Adrenal gland (tissue), 12 donors: Measurements from ENCODE around the gene PARP12. TPM values are rescaled to one million over a fixed set of nuclear protein-coding genes. Genes with fewer than 3 reads are reported as not detected.

Experiments
- DNase-seq, 7 donors: peaks; one replicate each; pipeline ENCODE4 v3.0.0-alpha.2; 2019 to 2020
- H3K27ac ChIP-seq, 5 donors: fragments of 200-600 bp; sonication (generic) in 4 of 5; 1 replicate in 3 of 5; 2 replicates in 2 of 5; pipeline versions ENCODE4 v1.5.1 to v1.8.0; 2016 to 2020; ENCODE audit warnings: mild to moderate bottlenecking in 1 of 5
- H3K27me3 ChIP-seq: fragments of 200-600 bp; 2 replicates; pipeline ENCODE4 v1.8.0; 2021
- H3K36me3 ChIP-seq, 2 donors: fragments of 200-600 bp; replicated peaks in 1 of 2; 1 replicate in 1 of 2; 2 replicates in 1 of 2; pipeline versions ENCODE4 v1.5.1 to v1.8.0; 2018 to 2022
- H3K4me1 ChIP-seq, 2 donors: fragments of 200-600 bp; replicated peaks in 1 of 2; 1 replicate in 1 of 2; 2 replicates in 1 of 2; pipeline versions ENCODE4 v1.5.1 to v1.8.0; 2018 to 2021
- H3K4me3 ChIP-seq, 4 donors: fragments of 200-600 bp; sonication (generic) in 3 of 4; one replicate each; pipeline ENCODE4 v1.5.1; 2016 to 2018
- H3K9me3 ChIP-seq, 3 donors: fragments of 200-600 bp; sonication (generic) in 1 of 3; replicated peaks in 1 of 3; 1 replicate in 2 of 3; 2 replicates in 1 of 3; pipeline versions ENCODE4 v1.5.1 to v1.8.0; 2016 to 2021
- POLR2A ChIP-seq, 2 donors: fragments of 450-650 bp; IDR thresholded peaks; one replicate each; pipeline ENCODE4 v1.6.1; 2017; ENCODE audit warnings: antibody characterized with exemption in 2 of 2, mild to moderate bottlenecking in 2 of 2, moderate library complexity in 1 of 2
- WGBS, 4 donors: extraction: QIAGEN DNeasy Blood & Tissue Kit in 2 of 4; methylation state at CpG; one replicate each; pipeline versions ENCODE4 v1.1.5 to v1.1.7; 2013 to 2017; 5-methylcytosine and 5-hydroxymethylcytosine counted together
- intact Hi-C, 2 donors: fragments of 100-400 bp; cut with DNase I; formaldehyde crosslinking; loops; one replicate each; pipeline versions ENCODE4 v1.14.1 to v1.15.0; 2022 to 2023
- polyA plus RNA-seq, 3 donors: library from polyadenylated mRNA; stranded (reverse); fragments of 200-250 nt in 2 of 3; fragments of 350-450 nt in 1 of 3; fragmentation: Illumina TruSeq in 1 of 3; extraction: RNeasy Lipid Tissue Mini Kit (QIAGEN cat#74804) in 1 of 3; gene quantifications; one replicate each; pipeline ENCODE4 v1.2.3, GENCODE V29; 2013 to 2014
- total RNA-seq, 9 donors: library from RNA; depleted of rRNA in 4 of 9; stranded (reverse); fragments of >200 nt in 4 of 9; fragments of 120-200 nt in 1 of 9; fragmentation: NEBNext Ultra II Directional in 1 of 9; extraction: Animal tissue kit (Norgen Biotek cat#: 25700) in 1 of 9; gene quantifications; one replicate each; pipeline versions ENCODE4 v1.1.0 to v1.2.4, GENCODE V29; 2013 to 2023
- TF ChIP-seq, protein P1 (sequence below), 6 experiments: fragments of 450-650 bp in 4 of 6; fragments of 200-600 bp in 2 of 6; sonication (generic) in 1 of 6; IDR thresholded peaks; 1 replicate in 5 of 6; 2 replicates in 1 of 6; pipeline versions ENCODE4 v1.5.1 to v1.8.0; 2016 to 2021; ENCODE audit warnings: antibody characterized with exemption in 6 of 6, mild to moderate bottlenecking in 2 of 6, moderate library complexity in 1 of 6
- donor health status: healthy with polysubstance abuse.
- donor health status: Bipolar disorder and iron deficiency.
- donor health status: DM: yes; HTN: yes; CAD: no.
- donor health status: DM: no; HTN: no; CAD: no.
- donor health status: DM: no; HTN: no; CAD: no.
- donor health status: DM: yes; HTN: yes; CAD: no.

PARP12 gene
- total and polyA plus RNA-seq, 12 donors: 11.5 to 49.4 (median 24.1) TPM

- H3K4me3 ChIP-seq: no peak overlapping the region
- H3K9me3 ChIP-seq: no peaks in the 10 kb centered on the region
- peaks cover 0 to 13% of the 10 kb centered on the region in 2 donors for H3K4me1 ChIP-seq
- peaks cover 0 to 7% of the 10 kb centered on the region in 2 donors for H3K36me3 ChIP-seq
- WGBS, 4 donors: 87 to 93% (median 90%) methylated on average over 10 of the region's 10 CpGs
- peak in 1 of 7 donors; percentile 20 for DNase-seq
- TF ChIP-seq, protein P1, sequence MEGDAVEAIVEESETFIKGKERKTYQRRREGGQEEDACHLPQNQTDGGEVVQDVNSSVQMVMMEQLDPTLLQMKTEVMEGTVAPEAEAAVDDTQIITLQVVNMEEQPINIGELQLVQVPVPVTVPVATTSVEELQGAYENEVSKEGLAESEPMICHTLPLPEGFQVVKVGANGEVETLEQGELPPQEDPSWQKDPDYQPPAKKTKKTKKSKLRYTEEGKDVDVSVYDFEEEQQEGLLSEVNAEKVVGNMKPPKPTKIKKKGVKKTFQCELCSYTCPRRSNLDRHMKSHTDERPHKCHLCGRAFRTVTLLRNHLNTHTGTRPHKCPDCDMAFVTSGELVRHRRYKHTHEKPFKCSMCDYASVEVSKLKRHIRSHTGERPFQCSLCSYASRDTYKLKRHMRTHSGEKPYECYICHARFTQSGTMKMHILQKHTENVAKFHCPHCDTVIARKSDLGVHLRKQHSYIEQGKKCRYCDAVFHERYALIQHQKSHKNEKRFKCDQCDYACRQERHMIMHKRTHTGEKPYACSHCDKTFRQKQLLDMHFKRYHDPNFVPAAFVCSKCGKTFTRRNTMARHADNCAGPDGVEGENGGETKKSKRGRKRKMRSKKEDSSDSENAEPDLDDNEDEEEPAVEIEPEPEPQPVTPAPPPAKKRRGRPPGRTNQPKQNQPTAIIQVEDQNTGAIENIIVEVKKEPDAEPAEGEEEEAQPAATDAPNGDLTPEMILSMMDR (IDR thresholded peaks at IDR 0.05): no peak
- TF ChIP-seq POLR2A (IDR thresholded peaks at IDR 0.05): no peak
- intact Hi-C loops: no loop called here
- no peaks in the 10 kb centered on the region for H3K27me3 ChIP-seq
- H3K27ac ChIP-seq: no peak overlapping the region
Observed at GRCh38 chr7:140042386-140042670, 20.4 kb downstream of the PARP12 start.

DNA sequence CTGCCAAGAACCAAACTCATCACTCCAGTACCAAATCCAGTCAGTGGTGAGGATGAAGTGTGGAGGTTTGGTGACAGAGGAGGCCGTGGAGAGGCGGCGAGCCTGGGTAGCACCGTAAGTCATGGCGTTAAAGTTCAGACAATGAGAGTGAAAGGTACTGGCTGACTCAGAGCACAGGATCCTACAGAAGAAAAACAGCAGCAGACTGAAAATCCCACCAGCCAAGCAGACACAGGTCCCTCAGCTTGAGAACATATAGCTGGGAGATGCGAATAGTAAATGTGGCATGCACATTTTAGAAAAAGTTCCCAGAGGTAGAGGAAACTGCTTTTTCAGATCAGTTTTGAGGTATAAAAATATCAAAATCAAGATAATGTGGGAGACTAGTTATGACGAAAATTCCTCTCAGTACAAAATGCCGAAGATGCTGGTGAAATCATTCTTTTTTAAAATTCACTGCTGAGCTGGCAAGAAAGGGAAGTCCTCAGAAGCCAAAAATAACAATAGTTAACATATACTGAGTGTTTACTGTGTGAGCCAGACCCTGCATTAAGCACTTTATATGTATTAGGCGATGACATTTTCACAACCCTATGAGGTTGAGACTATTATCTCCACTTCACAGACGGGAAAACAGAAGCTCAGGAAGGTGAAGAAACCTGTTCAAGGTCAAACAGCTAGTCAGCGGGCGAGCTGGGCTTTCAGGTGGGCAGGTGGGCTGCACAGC lies 20.9 kb downstream of the PARP12 start:
- H3K27ac ChIP-seq: no peak overlapping the region
- no peaks in the 10 kb centered on the region for H3K9me3 ChIP-seq
- peak in 1 of 7 donors; percentile 23 for DNase-seq
- peaks cover 0 to 12% of the 10 kb centered on the region in 2 donors for H3K36me3 ChIP-seq
- intact Hi-C loops: no loop called here
- 87 to 95% (median 90%) methylated on average over 12 of the region's 12 CpGs for WGBS, 4 donors
- TF ChIP-seq POLR2A (IDR thresholded peaks at IDR 0.05): no peak
- TF ChIP-seq, protein P1 (IDR thresholded peaks at IDR 0.05): no peak
- no peaks in the 10 kb centered on the region for H3K27me3 ChIP-seq
- H3K4me3 ChIP-seq: no peak overlapping the region
- peaks cover 0 to 13% of the 10 kb centered on the region in 2 donors for H3K4me1 ChIP-seq

- Histone ChIP-seq H3K9me3 (no peaks in the 10 kb centered on the region), H3K4me3 (no peak overlapping the region), H3K36me3 (peaks cover 0 to 12% of the 10 kb centered on the region in 2 donors), H3K27me3 (no peaks in the 10 kb centered on the region), H3K4me1 (peaks cover 5 to 8% of the 10 kb centered on the region in 2 donors), H3K27ac (no peak overlapping the region)
- intact Hi-C loops: no loop called here
- TF ChIP-seq POLR2A (IDR thresholded peaks at IDR 0.05): no peak
- TF ChIP-seq, protein P1 (IDR thresholded peaks at IDR 0.05): no peak
- peak in 1 of 7 donors; percentile 28 for DNase-seq
- WGBS, 4 donors: 96% methylated on average over 10 to 12 of the region's 12 CpGs
Observed at GRCh38 chr7:140039896-140040295, 22.9 kb downstream of the PARP12 start.

DNA sequence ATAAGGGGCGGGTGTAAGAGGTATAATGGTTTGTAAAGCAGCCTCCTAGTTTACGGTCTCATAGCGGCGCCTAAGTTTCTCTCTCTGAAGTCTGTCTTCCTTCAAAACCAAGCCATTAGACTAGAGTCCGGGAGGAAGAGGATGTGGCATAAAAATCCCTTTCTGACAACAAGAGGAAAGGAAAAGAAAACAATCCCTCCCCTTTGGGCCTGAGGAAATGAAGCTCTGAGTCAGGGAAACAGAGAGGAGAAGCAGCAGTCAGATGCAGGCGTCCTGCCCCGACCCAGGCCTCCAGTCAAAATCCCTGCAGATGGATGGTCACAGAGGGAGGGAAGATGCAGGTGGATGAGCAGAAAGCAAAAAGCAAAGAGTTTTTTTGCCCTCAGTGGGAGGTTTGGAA lies 23.7 kb downstream of the PARP12 start:
- WGBS, 4 donors: 80 to 86% (median 81%) methylated on average over 7 of the region's 7 CpGs
- no peak overlapping the region for H3K4me3 ChIP-seq
- TF ChIP-seq, protein P1 (IDR thresholded peaks at IDR 0.05): no peak
- TF ChIP-seq POLR2A (IDR thresholded peaks at IDR 0.05): no peak
- peaks cover 5 to 7% of the 10 kb centered on the region in 2 donors for H3K4me1 ChIP-seq
- DNase-seq: peak in 1 of 7 donors; percentile 35
- H3K27me3 ChIP-seq: no peaks in the 10 kb centered on the region
- H3K27ac ChIP-seq: no peak overlapping the region
- no peaks in the 10 kb centered on the region for H3K9me3 ChIP-seq
- H3K36me3 ChIP-seq: peaks cover 0 to 12% of the 10 kb centered on the region in 2 donors
- intact Hi-C loops: no loop called here
